HepG2 (cell line): ENCODE measurements around the gene CENPE. TPM values are rescaled to one million over a fixed set of nuclear protein-coding genes. Genes with fewer than 3 reads are reported as not detected.

ENCODE experiments used
- AGO1 ChIP-seq: fragments of 200-400 bp; formaldehyde crosslinking; IDR thresholded peaks from 2 replicates; pipeline ENCODE4 v1.6.1; 2017; ENCODE audit warnings: mild to moderate bottlenecking, low read depth, low read length, moderate library complexity; ENCODE audit not compliant: poor library complexity, severe bottlenecking
- CBFB ChIP-seq: sonication (generic); formaldehyde crosslinking; IDR thresholded peaks from 2 replicates; pipeline ENCODE4 v1.4.0; 2020; ENCODE audit warnings: missing genetic modification reagents
- GFI1 ChIP-seq: sonication (generic); formaldehyde crosslinking; IDR thresholded peaks from 2 replicates; pipeline ENCODE4 v1.5.0; 2020; ENCODE audit warnings: missing genetic modification reagents, mild to moderate bottlenecking, borderline replicate concordance
- KLF12 ChIP-seq: sonication (generic); formaldehyde crosslinking; IDR thresholded peaks from 2 replicates; pipeline ENCODE4 v1.4.0; 2020; ENCODE audit warnings: missing genetic modification reagents, borderline replicate concordance
- MED8 ChIP-seq: sonication (generic); formaldehyde crosslinking; IDR thresholded peaks from 2 replicates; pipeline ENCODE4 v1.8.1; 2023; ENCODE audit warnings: mild to moderate bottlenecking, missing genetic modification reagents; ENCODE audit not compliant: insufficient replicate concordance
- NFKBIZ ChIP-seq: IDR thresholded peaks from 2 replicates; pipeline ENCODE4 v1.6.1; 2018; ENCODE audit warnings: missing genetic modification reagents, missing compliant biosample characterization
- NR2F2 ChIP-seq: IDR thresholded peaks from 2 replicates; pipeline ENCODE4 v1.6.1; 2012; ENCODE audit warnings: low read depth, inconsistent platforms, borderline replicate concordance
- RAD51 ChIP-seq: fragments of 450-650 bp; IDR thresholded peaks from 2 replicates; pipeline ENCODE4 v1.6.1; 2016; ENCODE audit warnings: borderline replicate concordance
- SIX4 ChIP-seq: sonication (generic); formaldehyde crosslinking; IDR thresholded peaks from 2 replicates; pipeline ENCODE4 v1.4.0; 2020; ENCODE audit warnings: missing genetic modification reagents
- SOX5 ChIP-seq: IDR thresholded peaks from 2 replicates; pipeline ENCODE4 v1.6.1; 2016; ENCODE audit warnings: borderline replicate concordance
- TBP ChIP-seq: sonication (generic); formaldehyde crosslinking; IDR thresholded peaks from 2 replicates; pipeline ENCODE4 v1.5.0; 2020; ENCODE audit warnings: missing genetic modification reagents
- TEAD3 ChIP-seq: optimal IDR thresholded peaks from 2 replicates; pipeline ENCODE3; 2016; ENCODE audit warnings: borderline replicate concordance
- THAP11 ChIP-seq: IDR thresholded peaks from 2 replicates; pipeline ENCODE4 v1.6.1; 2016; ENCODE audit warnings: missing biosample characterization, missing genetic modification reagents
- ZFAT ChIP-seq: sonication (generic); formaldehyde crosslinking; conservative IDR thresholded peaks from 2 replicates; pipeline ENCODE4 v1.8.1; 2023; ENCODE audit warnings: missing genetic modification reagents, inconsistent platforms
- ZNF382 ChIP-seq: sonication (generic); formaldehyde crosslinking; IDR thresholded peaks from 2 replicates; pipeline ENCODE4 v1.5.0; 2020; ENCODE audit warnings: missing genetic modification reagents, mild to moderate bottlenecking, borderline replicate concordance
- ZNF672 ChIP-seq: sonication (generic); formaldehyde crosslinking; IDR thresholded peaks from 2 replicates; pipeline ENCODE4 v1.8.1; 2022; ENCODE audit warnings: missing genetic modification reagents
- ZNF75D ChIP-seq: sonication (generic); formaldehyde crosslinking; IDR thresholded peaks from 2 replicates; pipeline ENCODE4 v1.8.1; 2023; ENCODE audit warnings: missing genetic modification reagents, mild to moderate bottlenecking, borderline replicate concordance
- polyA plus RNA-seq, 8 experiments: library from polyadenylated mRNA; depleted of rRNA in 3 of 8; stranded (reverse) in 7 of 8; unstranded in 1 of 8; fragments of >200 nt; fragmentation: Illumina TruSeq in 4 of 8; extraction: Trizol in 4 of 8; gene quantifications; 2 replicates each; pipeline versions ENCODE4 v1.2.1 to v1.2.3, GENCODE V29; 2011 to 2016; ENCODE audit warnings: low read depth in 4 of 8, missing spikeins in 1 of 8, mixed read lengths in 1 of 8; ENCODE audit not compliant: insufficient read depth in 1 of 8
- total RNA-seq, 5 experiments: library from RNA; depleted of rRNA; stranded (reverse); fragments of >200 nt; fragmentation: Illumina TruSeq; extraction: Trizol; gene quantifications; 2 replicates each; pipeline ENCODE4 v1.2.3, GENCODE V29; 2016; ENCODE audit warnings: low read depth in 1 of 5
- TF ChIP-seq, protein P1 (sequence below): sonication (generic); formaldehyde crosslinking; IDR thresholded peaks from 2 replicates; pipeline ENCODE4 v1.5.0; 2020; ENCODE audit warnings: missing genetic modification reagents
- TF ChIP-seq, protein P2 (sequence below): sonication (generic); formaldehyde crosslinking; IDR thresholded peaks from 2 replicates; pipeline ENCODE4 v1.4.0; 2020; ENCODE audit warnings: mild to moderate bottlenecking, missing genetic modification reagents
- TF ChIP-seq, protein P3 (sequence below): sonication (generic); formaldehyde crosslinking; IDR thresholded peaks from 2 replicates; pipeline ENCODE4 v1.5.0; 2020; ENCODE audit warnings: missing genetic modification reagents
- TF ChIP-seq, protein P4 (sequence below): sonication (generic); formaldehyde crosslinking; IDR thresholded peaks from 2 replicates; pipeline ENCODE4 v1.5.0; 2020; ENCODE audit warnings: missing genetic modification reagents

CENPE gene
- total and polyA plus RNA-seq, 2 of the 13 experiments (the other 11 are each of a cell fraction or from before 2014, with no cell fraction given), result 2.1 to 19.8 TPM

DNA sequence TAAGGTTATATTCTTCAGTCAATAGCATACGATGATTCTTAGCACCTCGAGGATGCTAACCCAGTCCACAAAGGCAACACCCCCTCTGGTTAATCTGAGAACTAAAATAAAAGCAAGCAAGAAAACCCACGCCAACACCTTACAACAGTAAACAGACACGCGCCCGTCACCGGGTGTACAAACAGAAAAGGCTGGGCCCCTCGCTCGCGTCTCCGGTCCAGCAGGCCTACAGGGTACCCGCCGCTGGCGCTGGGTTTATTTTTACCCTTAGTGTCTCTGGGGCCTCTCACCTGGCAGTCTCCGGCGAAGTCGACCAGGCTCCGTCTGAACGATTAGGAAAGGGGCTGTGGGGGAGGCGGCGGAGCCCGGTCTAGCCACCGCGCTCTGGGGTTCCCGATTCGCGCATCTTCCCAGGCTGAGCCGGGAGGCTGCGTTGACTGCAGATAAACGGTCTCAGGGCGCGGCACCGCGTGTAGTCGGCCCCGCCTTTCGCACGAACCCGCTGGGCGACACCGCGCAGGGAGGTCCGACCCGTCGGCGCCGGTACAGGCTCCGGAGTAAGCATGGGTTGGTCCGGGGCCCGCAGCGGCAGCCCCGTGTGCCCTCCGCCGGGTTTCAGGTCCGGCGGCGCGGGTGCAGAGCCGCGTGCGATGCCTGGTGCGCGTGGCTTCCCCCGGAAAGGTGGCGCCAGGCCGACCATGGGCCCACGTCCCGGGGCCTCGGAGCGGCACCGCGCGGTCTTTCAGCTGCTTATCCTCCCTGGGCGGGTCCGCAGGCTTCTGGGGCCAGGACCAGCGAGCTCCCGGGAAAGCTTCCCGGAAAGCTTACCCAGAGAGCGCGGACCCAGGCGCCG lies 122.0 kb downstream of the CENPE start (continued):
- TF ChIP-seq MED8 (CRISPR knock-in tag) (no peak), ZNF382 (CRISPR knock-in tag) (no peak), AGO1 (no peak), ZNF75D (no peak), THAP11 (CRISPR knock-in tag) (no peak; the same call in none of the 2 replicates), TBP (CRISPR knock-in tag) (no peak), ZFAT (CRISPR knock-in tag) (peak; percentile 48; the same call in 1 of the 2 replicates), TEAD3 (CRISPR knock-in tag) (no peak), ZNF672 (no peak), KLF12 (CRISPR knock-in tag) (peak; percentile 88), NR2F2 (no peak), GFI1 (no peak), NFKBIZ (CRISPR knock-in tag) (peak; percentile 39; the same call in 1 of the 2 replicates), SIX4 (CRISPR knock-in tag) (no peak), SOX5 (CRISPR knock-in tag) (no peak), RAD51 (no peak), CBFB (CRISPR knock-in tag) (no peak)
- TF ChIP-seq, protein P1, sequence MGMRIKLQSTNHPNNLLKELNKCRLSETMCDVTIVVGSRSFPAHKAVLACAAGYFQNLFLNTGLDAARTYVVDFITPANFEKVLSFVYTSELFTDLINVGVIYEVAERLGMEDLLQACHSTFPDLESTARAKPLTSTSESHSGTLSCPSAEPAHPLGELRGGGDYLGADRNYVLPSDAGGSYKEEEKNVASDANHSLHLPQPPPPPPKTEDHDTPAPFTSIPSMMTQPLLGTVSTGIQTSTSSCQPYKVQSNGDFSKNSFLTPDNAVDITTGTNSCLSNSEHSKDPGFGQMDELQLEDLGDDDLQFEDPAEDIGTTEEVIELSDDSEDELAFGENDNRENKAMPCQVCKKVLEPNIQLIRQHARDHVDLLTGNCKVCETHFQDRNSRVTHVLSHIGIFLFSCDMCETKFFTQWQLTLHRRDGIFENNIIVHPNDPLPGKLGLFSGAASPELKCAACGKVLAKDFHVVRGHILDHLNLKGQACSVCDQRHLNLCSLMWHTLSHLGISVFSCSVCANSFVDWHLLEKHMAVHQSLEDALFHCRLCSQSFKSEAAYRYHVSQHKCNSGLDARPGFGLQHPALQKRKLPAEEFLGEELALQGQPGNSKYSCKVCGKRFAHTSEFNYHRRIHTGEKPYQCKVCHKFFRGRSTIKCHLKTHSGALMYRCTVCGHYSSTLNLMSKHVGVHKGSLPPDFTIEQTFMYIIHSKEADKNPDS (CRISPR knock-in tag), result no peak
- TF ChIP-seq, protein P2, sequence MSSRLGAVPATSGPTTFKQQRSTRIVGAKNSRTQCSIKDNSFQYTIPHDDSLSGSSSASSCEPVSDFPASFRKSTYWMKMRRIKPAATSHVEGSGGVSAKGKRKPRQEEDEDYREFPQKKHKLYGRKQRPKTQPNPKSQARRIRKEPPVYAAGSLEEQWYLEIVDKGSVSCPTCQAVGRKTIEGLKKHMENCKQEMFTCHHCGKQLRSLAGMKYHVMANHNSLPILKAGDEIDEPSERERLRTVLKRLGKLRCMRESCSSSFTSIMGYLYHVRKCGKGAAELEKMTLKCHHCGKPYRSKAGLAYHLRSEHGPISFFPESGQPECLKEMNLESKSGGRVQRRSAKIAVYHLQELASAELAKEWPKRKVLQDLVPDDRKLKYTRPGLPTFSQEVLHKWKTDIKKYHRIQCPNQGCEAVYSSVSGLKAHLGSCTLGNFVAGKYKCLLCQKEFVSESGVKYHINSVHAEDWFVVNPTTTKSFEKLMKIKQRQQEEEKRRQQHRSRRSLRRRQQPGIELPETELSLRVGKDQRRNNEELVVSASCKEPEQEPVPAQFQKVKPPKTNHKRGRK (CRISPR knock-in tag), result no peak
- TF ChIP-seq, protein P3, sequence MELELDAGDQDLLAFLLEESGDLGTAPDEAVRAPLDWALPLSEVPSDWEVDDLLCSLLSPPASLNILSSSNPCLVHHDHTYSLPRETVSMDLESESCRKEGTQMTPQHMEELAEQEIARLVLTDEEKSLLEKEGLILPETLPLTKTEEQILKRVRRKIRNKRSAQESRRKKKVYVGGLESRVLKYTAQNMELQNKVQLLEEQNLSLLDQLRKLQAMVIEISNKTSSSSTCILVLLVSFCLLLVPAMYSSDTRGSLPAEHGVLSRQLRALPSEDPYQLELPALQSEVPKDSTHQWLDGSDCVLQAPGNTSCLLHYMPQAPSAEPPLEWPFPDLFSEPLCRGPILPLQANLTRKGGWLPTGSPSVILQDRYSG (CRISPR knock-in tag), result no peak; the same call in 1 of the 2 replicates
- TF ChIP-seq, protein P4, sequence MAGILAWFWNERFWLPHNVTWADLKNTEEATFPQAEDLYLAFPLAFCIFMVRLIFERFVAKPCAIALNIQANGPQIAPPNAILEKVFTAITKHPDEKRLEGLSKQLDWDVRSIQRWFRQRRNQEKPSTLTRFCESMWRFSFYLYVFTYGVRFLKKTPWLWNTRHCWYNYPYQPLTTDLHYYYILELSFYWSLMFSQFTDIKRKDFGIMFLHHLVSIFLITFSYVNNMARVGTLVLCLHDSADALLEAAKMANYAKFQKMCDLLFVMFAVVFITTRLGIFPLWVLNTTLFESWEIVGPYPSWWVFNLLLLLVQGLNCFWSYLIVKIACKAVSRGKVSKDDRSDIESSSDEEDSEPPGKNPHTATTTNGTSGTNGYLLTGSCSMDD (CRISPR knock-in tag), result peak; percentile 74; the same call in 1 of the 2 replicates
